NK-92 (cell line): ENCODE results near the gene MT1HL1.
"Not testable (repeated sequence)": the region's sequence is repeated elsewhere in the genome, so short reads cannot be mapped to it uniquely, and the experiment has no call there.

Source experiments
- DNase-seq: peaks from one replicate; lab custom pipeline; 2025; ENCODE audit not compliant: unreplicated experiment; lab: John Stamatoyannopoulos, UW

Gene MT1HL1

GRCh38 chr1:237018896-237019295 is 14.7 kb upstream of the MT1HL1 start:
- DNase-seq: no peak

GRCh38 chr1:237016626-237017025 is 12.4 kb upstream of the MT1HL1 start:
- no peak for DNase-seq

GRCh38 chr1:237013608-237014007 is 9.4 kb upstream of the MT1HL1 start:
- DNase-seq: no peak

DNA sequence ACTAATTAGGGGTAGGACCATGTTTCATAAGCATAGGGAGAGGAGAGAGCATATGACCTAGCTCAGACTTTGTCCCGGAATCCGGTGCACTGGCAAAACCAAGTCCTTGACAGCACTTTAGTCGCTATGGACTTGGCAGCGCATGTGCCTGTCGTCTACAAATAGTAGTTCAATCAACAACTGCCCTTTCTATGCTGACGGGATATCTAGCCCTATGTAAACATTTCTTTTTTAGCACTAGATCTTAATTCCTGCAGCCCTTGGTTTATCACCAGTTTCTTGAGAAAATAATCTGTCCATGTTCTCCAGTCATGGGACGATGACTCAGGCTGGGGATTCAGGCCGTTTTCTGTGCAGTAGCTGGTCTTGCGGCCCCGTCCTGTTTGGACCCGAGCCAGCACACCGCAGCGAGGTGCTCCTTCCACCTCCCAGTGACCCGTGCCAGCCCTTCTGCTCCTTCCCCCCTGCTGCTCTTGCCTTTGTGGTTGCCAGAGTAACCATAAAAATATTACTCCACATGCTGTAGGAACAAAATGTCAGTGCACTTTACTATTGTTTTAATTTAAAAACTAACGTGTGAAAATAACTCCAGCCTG is 8.6 kb upstream of the MT1HL1 start:
- DNase-seq: no peak

GRCh38 chr1:237012361-237012760 is 8.1 kb upstream of the MT1HL1 start:
- DNase-seq: no peak

DNA sequence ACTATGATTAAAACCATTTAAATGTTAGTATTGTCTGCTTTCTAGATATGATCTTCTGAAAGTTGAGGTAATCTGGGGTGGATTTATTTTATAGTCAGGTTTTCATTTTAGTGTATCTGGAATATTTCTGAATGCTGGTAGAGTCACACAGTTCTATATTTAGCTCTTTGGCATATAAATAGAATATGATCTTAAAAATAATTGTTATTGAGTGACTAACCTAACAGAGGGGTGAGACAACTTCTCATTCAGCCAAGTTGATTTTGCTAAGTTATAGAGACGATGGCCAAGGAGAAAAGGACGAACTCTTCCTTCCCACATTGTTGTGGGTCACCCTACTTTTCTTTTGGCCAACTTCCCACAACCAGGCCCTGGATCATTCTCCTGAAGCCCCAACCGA is 7.2 kb upstream of the MT1HL1 start:
- DNase-seq: no peak

GRCh38 chr1:237009611-237010010 is 5.4 kb upstream of the MT1HL1 start:
- no peak for DNase-seq

- no peak for DNase-seq
These were observed 3.1 kb upstream of the MT1HL1 start for GRCh38 chr1:237007147-237007881.

GRCh38 chr1:237005674-237006073 is 1.4 kb upstream of the MT1HL1 start:
- no peak for DNase-seq

- DNase-seq: no peak
These were observed 725 bp downstream of the MT1HL1 start for GRCh38 chr1:237003516-237003915.

DNA sequence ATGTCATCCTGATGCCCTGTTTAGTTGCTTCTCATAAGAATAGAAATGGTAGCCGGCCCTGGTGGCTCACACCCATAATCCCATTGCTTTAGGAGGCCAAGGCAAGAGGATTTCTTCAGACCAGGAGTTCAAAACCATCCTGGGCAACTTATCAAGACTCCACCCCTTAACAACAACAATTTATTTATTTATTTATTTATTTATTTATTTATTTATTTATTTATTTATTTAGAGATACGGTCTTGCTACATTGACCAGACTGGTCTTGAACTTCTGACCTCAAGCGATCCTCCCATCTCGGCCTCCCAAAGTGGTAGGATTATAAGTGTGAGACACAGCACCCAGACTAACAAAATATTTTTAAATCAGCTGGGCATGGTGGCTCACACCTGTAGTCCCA is 4.0 kb downstream of the MT1HL1 start:
- DNase-seq: no peak

DNA sequence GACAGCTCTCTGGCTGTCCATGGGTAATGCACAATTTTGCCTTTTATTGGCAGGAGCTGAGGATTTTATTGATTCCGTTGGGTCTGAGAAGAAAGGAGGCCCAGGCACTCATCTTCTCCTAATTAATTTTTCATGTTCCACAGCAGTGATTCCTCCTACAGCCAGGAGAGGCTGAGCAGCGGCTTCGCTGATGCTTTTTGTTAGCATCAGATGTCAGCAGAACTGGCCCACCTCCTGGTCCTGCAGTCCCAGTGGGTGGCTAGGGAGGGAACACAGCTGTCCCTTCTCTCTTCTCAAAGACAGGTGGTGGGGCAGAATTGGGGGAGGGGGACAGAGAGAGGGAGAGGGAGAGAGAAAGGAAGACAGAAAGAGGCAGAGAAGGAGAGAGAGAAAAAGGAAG is 5.7 kb downstream of the MT1HL1 start:
- DNase-seq: no peak

DNA sequence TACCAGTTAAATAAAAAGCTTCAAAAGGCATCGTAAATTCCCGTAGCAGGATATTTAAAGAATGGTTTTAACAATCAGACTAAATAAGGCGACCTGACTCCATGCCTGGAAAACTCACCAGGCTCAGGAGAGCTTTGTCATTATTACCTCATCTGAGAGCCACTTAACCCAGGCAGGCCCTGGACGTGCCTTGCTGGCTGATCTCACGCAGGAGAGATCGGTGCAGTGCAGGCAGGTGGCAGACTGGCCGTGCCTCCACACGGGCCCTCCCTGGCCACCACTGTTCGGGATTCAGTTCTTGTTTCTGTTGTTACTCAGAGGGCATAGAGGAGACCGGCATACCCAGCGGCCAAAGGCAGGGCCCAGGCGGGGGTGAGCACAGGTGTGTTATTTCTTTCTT is 6.4 kb downstream of the MT1HL1 start:
- DNase-seq: no peak

DNA sequence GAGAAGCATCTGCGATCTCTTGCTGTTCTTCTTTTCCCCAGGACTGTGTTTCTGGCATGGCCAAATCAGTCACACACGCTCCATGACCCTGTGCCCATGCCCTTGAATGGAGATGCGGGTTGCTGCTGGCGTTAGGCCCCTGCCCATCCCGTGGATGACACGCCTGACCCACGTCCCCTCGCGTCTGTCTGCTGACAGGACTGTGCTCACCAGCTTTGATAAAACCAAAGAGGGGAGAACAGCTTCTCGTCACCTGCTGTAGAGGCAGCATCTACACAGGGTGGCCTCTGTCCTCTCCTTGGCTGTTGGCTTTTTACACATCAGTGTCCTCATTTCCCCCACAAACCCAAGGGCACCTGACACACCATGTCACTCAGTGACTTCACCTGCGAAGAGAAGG is 6.9 kb downstream of the MT1HL1 start:
- DNase-seq: no peak

DNA sequence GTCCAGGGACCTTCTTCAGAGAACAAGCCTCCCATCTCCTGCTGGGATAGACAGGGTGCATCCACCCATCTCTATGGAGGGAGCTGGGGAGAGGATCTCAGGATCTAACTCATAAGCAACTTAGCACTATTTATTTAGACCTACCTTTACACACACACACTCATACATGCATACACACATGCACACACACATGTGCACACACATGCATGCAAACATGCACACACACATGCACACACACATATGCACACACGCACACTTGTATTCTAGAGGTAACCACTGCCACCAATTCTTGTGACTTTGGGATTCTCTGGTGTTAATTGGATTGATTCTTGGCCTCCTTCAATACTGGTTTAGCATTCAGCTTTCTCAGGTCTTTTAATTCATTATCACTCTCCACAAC is 9.8 kb downstream of the MT1HL1 start:
- DNase-seq: no peak

GRCh38 chr1:236992449-236992848 is 11.8 kb downstream of the MT1HL1 start:
- no peak for DNase-seq

DNA sequence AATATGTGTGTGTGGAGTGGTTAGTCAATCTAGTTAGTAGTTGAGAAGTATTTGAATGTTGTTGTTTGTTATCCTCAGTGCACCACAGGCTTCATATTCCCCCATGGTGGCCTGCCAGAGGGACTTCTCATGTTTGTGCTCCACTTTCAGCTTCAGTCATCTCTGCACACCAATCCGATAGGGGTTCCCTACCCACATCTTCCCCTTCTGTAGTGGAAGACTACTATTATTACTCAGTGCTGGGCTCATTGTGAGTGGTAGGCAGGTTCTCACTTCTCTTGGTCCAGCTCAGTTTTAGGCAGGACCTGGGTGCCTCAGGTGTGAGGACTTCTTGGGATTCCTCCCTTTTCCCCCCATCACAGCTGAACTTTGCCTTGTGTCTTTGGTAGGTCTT is 14.2 kb downstream of the MT1HL1 start:
- DNase-seq: no peak

- no peak for DNase-seq
These were observed 14.8 kb downstream of the MT1HL1 start for GRCh38 chr1:236989290-236990051.

- no peak for DNase-seq
These were observed 20.4 kb downstream of the MT1HL1 start for GRCh38 chr1:236983818-236984217.

- no peak for DNase-seq
These were observed 21.9 kb downstream of the MT1HL1 start for GRCh38 chr1:236982380-236982779.

GRCh38 chr1:236981431-236981830 is 22.8 kb downstream of the MT1HL1 start:
- DNase-seq: not testable (repeated sequence)

GRCh38 chr1:236980673-236981072 is 23.6 kb downstream of the MT1HL1 start:
- DNase-seq: no peak
